ENCODE results near the gene VPS13D. TPM values are rescaled to one million over a fixed set of nuclear protein-coding genes. Genes with fewer than 3 reads are reported as not detected.

The VPS13D gene
- total and polyA plus RNA-seq, 10 of the 15 experiments (the other 5 are each of a cell fraction or from before 2014, with no cell fraction given), result 1.4 to 16.9 (median 8.5) TPM

- no peak overlapping the region for H3K27ac ChIP-seq (ENCODE audit: control insufficient read depth, insufficient read depth)
- TF ChIP-seq SIX5 (IDR thresholded peaks at IDR 0.05; ENCODE audit: low read depth, low read length, severe bottlenecking) (no peak), KDM1A (IDR thresholded peaks at IDR 0.05; ENCODE audit: borderline replicate concordance) (no peak), CREB1 (IDR thresholded peaks at IDR 0.05; ENCODE audit: low read depth) (no peak), ZNF622 (IDR thresholded peaks at IDR 0.05) (no peak), ZBTB11 (CRISPR knock-in tag; IDR thresholded peaks at IDR 0.05) (no peak), ZZZ3 (IDR thresholded peaks at IDR 0.05; ENCODE audit: control insufficient read depth, insufficient read length, low read depth) (no peak), SKIL (IDR thresholded peaks at IDR 0.05; ENCODE audit: low read depth, poor library complexity, severe bottlenecking) (no peak), ZNF217 (IDR thresholded peaks at IDR 0.05) (no peak), ZBTB4 (CRISPR knock-in tag; IDR thresholded peaks at IDR 0.05) (no peak), SMC3 (IDR thresholded peaks at IDR 0.05; ENCODE audit: borderline replicate concordance, low read length) (no peak), SRF (IDR thresholded peaks at IDR 0.05; ENCODE audit: low read depth in 2 of 2, low read length in 2 of 2) (no peak), ELK1 (IDR thresholded peaks at IDR 0.05; ENCODE audit: low read depth, low read length) (no peak), JUNB (IDR thresholded peaks at IDR 0.05) (no peak), FOXM1 (IDR thresholded peaks at IDR 0.05; ENCODE audit: low read depth, low read length) (no peak)
Measured at GRCh38 chr1:12515234-12515633, 285.4 kb downstream of the VPS13D start.

More at GRCh38 chr1:12515234-12515633, 285.4 kb downstream of the VPS13D start:
- BruUV-seq (replicated peaks), result no TSS peak
- H3K79me2 ChIP-seq (ENCODE audit: control insufficient read depth, insufficient read depth, low read length), result no peaks in the 10 kb centered on the region
- ChIA-PET POLR2A (no interaction called here), RAD21 (ENCODE audit: unreplicated experiment) (interaction anchor here (0.5 kb wide), 1 partner anchor 202 kb away, joined by 4 read pairs; no protein-coding TSS in a partner anchor), SMC1A (ENCODE audit: uncharacterized antibody, unreplicated experiment) (no interaction called here), CTCF (no interaction called here)
- no peaks in the 10 kb centered on the region for H3K4me1 ChIP-seq (ENCODE audit: control insufficient read depth, insufficient read depth, low read length)
- H3K9ac ChIP-seq (ENCODE audit: control insufficient read depth, insufficient read depth, low read length), result no peak overlapping the region
- no peak overlapping the region for H3K4me2 ChIP-seq (ENCODE audit: control insufficient read depth, insufficient read depth)
- peaks cover 2% of the 10 kb centered on the region; the same call in 1 of the 2 replicates for H4K20me1 ChIP-seq (ENCODE audit: control insufficient read depth, insufficient read depth)
- in situ Hi-C loops (cut with MboI) (no loop called here), intact Hi-C loops (cut with micrococcal nuclease; ENCODE audit: unreplicated experiment) (no loop called here)
- no peaks in the 10 kb centered on the region for H3K9me3 ChIP-seq (replicated peaks; ENCODE audit: control insufficient read depth, insufficient read depth, low read length)
- WGBS (ENCODE audit: insufficient coverage, insufficient replicate concordance, low lambda C conversion rate, missing lambda C conversion rate), result 72% methylated on average over 5 of the region's 5 CpGs
- FAIRE-seq, result no peak
- no peak overlapping the region for H2AFZ ChIP-seq (ENCODE audit: control insufficient read depth, low read depth, low read length)
- no peak for DNase-seq (ENCODE audit: low read depth, low spot score)
- no peaks in the 10 kb centered on the region for H3K27me3 ChIP-seq (replicated peaks in 1 of 2; ENCODE audit: control insufficient read depth in 2 of 2, insufficient read depth in 2 of 2, low read length in 1 of 2)
- no peak overlapping the region for H3K4me3 ChIP-seq
- no peaks in the 10 kb centered on the region; a peak in 1 of 4 replicates for H3K36me3 ChIP-seq (ENCODE audit: control insufficient read depth in 2 of 2, insufficient read depth in 2 of 2, low read length in 1 of 2)
- no peak for ATAC-seq
